Astrocyte (in vitro differentiated cells and primary cell): ENCODE data around the gene SLC35F4. TPM values are rescaled to one million over a fixed set of nuclear protein-coding genes. Genes with fewer than 3 reads are reported as not detected.

Source experiments
- DNase-seq: peaks from one replicate; pipeline ENCODE4 v3.0.0-alpha.2; 2010; ENCODE audit warnings: low read depth
- FAIRE-seq: peaks from 2 replicates; lab custom pipeline; 2011; peaks lifted over from hg19 to GRCh38; lab: Jason Lieb, UNC
- H2AFZ ChIP-seq: 2 replicates; pipeline ENCODE4 v1.6.0; 2012; ENCODE audit warnings: low read depth, low read length, inconsistent platforms
- H3K27ac ChIP-seq: 2 replicates; pipeline ENCODE4 v1.5.1; 2011; ENCODE audit warnings: low read depth, low read length, inconsistent platforms
- H3K27me3 ChIP-seq: 2 replicates; pipeline ENCODE4 v1.6.0; 2011; ENCODE audit warnings: low read length, inconsistent platforms; ENCODE audit not compliant: insufficient read depth
- H3K36me3 ChIP-seq: 2 replicates; pipeline ENCODE4 v1.5.1; 2011; ENCODE audit warnings: low read length, inconsistent platforms; ENCODE audit not compliant: insufficient read depth
- H3K4me1 ChIP-seq: 2 replicates; pipeline ENCODE4 v1.5.1; 2011; ENCODE audit warnings: low read length, inconsistent platforms; ENCODE audit not compliant: insufficient read depth
- H3K4me2 ChIP-seq: 2 replicates; pipeline ENCODE4 v1.6.0; 2012; ENCODE audit warnings: low read length, inconsistent platforms
- H3K4me3 ChIP-seq: 2 replicates; pipeline ENCODE4 v1.5.1; 2011; ENCODE audit warnings: low read depth, mild to moderate bottlenecking, low read length, inconsistent platforms; ENCODE audit not compliant: insufficient read depth
- H3K79me2 ChIP-seq: 2 replicates; pipeline ENCODE4 v1.6.0; 2012; ENCODE audit warnings: mild to moderate bottlenecking, low read length, inconsistent platforms; ENCODE audit not compliant: insufficient read depth
- H3K9ac ChIP-seq: 2 replicates; pipeline ENCODE4 v1.6.0; 2012; ENCODE audit warnings: mild to moderate bottlenecking, low read length, inconsistent platforms
- H3K9me3 ChIP-seq: 2 replicates; pipeline ENCODE4 v1.5.1; 2012; ENCODE audit warnings: low read depth, mild to moderate bottlenecking, low read length, inconsistent platforms; ENCODE audit not compliant: insufficient read depth
- H4K20me1 ChIP-seq: 2 replicates; pipeline ENCODE4 v1.6.0; 2012; ENCODE audit warnings: low read length, inconsistent platforms; ENCODE audit not compliant: insufficient read depth
- H3K27ac Mint-ChIP-seq: one replicate; pipeline ENCODE4 v1.8.0; 2021; ENCODE audit warnings: mild to moderate bottlenecking, mixed read lengths; ENCODE audit not compliant: unreplicated experiment
- H3K27me3 Mint-ChIP-seq: one replicate; pipeline ENCODE4 v1.8.0; 2021; ENCODE audit warnings: low read depth, mixed read lengths; ENCODE audit not compliant: unreplicated experiment
- H3K36me3 Mint-ChIP-seq: one replicate; pipeline ENCODE4 v1.8.0; 2021; ENCODE audit warnings: low read depth, mixed read lengths; ENCODE audit not compliant: unreplicated experiment
- H3K4me1 Mint-ChIP-seq: one replicate; pipeline ENCODE4 v1.8.0; 2021; ENCODE audit warnings: low read depth, mixed read lengths; ENCODE audit not compliant: unreplicated experiment
- H3K4me3 Mint-ChIP-seq: one replicate; pipeline ENCODE4 v1.8.0; 2021; ENCODE audit warnings: mild to moderate bottlenecking, moderate library complexity, mixed read lengths; ENCODE audit not compliant: unreplicated experiment
- H3K9me3 Mint-ChIP-seq: one replicate; pipeline ENCODE4 v1.8.0; 2021; ENCODE audit warnings: mild to moderate bottlenecking, mixed read lengths; ENCODE audit not compliant: unreplicated experiment
- EZH2 ChIP-seq: IDR thresholded peaks from 2 replicates; pipeline ENCODE4 v1.6.1; 2012; ENCODE audit warnings: mild to moderate bottlenecking, low read length, inconsistent platforms; ENCODE audit not compliant: insufficient read depth
- total RNA-seq: library from RNA; stranded (reverse); gene quantifications from 2 replicates; pipeline ENCODE4 v1.2.1, GENCODE V29; 2021
- TF ChIP-seq, protein P1 (sequence below): IDR thresholded peaks from 2 replicates; pipeline ENCODE4 v1.5.1; 2011; ENCODE audit warnings: low read depth, mild to moderate bottlenecking, inconsistent platforms, low read length, moderate library complexity; ENCODE audit not compliant: insufficient read depth

SLC35F4 gene
- total RNA-seq, 1 donor from 2014 or later: not detected

DNA sequence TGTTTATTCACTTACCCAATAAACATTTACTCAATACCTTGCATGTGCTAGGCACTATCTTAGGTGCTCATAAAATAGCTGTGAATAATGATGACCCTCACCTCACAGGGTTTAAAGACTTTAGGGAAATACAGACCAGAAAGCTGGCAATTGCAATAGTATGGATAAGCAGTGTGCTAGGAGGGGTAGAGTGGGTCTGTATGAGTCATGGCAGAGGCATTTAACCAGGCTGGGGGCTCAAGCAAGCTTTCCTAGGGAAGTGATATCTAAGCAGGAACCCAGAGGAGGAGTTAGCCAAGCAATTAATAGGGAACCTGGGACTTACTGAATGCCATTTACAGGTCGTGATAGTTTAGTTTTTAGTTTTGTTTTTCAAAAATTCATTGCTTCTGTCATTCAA lies 248.4 kb downstream of the SLC35F4 start:
- no peak for DNase-seq
- FAIRE-seq: no peak

DNA sequence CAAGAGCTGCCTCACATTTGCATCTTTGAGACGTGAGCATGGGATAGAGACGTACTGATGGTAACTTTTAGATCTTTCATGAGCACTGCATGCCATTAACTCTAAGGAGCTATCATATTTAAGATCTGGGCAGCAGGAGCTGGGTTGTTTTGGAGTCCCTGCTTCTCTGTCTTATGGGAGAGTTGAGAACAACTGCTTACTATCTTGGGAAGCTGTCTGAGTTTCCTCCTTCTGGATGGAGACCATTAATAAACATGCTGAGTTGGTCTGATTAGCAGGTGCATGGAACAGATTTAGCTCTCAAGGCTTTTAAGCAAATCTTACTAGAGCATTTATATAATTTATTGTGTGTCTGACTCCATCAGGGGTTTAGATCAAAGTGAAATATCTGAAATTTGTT lies 252.9 kb downstream of the SLC35F4 start:
- FAIRE-seq (no peak), DNase-seq (no peak)
- Mint-ChIP-seq H3K36me3 (no peaks in the 10 kb centered on the region), H3K27ac (no peak overlapping the region), H3K27me3 (peaks cover 2% of the 10 kb centered on the region), H3K4me1 (peaks cover 8% of the 10 kb centered on the region), H3K9me3 (no peaks in the 10 kb centered on the region), H3K4me3 (no peak overlapping the region)
- no peaks in the 10 kb centered on the region for H3K4me1 ChIP-seq
- H3K9me3 ChIP-seq: no peaks in the 10 kb centered on the region
- no peak overlapping the region for H3K9ac ChIP-seq
- H4K20me1 ChIP-seq: no peaks in the 10 kb centered on the region
- H3K27ac ChIP-seq: no peak overlapping the region
- H3K36me3 ChIP-seq: no peaks in the 10 kb centered on the region
- TF ChIP-seq, protein P1, sequence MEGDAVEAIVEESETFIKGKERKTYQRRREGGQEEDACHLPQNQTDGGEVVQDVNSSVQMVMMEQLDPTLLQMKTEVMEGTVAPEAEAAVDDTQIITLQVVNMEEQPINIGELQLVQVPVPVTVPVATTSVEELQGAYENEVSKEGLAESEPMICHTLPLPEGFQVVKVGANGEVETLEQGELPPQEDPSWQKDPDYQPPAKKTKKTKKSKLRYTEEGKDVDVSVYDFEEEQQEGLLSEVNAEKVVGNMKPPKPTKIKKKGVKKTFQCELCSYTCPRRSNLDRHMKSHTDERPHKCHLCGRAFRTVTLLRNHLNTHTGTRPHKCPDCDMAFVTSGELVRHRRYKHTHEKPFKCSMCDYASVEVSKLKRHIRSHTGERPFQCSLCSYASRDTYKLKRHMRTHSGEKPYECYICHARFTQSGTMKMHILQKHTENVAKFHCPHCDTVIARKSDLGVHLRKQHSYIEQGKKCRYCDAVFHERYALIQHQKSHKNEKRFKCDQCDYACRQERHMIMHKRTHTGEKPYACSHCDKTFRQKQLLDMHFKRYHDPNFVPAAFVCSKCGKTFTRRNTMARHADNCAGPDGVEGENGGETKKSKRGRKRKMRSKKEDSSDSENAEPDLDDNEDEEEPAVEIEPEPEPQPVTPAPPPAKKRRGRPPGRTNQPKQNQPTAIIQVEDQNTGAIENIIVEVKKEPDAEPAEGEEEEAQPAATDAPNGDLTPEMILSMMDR: no peak
- no peak for TF ChIP-seq EZH2
- no peak overlapping the region for H3K4me3 ChIP-seq
- no peak overlapping the region for H3K4me2 ChIP-seq
- no peak overlapping the region for H2AFZ ChIP-seq
- H3K27me3 ChIP-seq: no peaks in the 10 kb centered on the region
- no peaks in the 10 kb centered on the region for H3K79me2 ChIP-seq

More for the DNA sequence above, 248.4 kb downstream of the SLC35F4 start:
- no peaks in the 10 kb centered on the region for H3K9me3 ChIP-seq
- no peaks in the 10 kb centered on the region for H3K27me3 ChIP-seq
- H3K36me3 ChIP-seq: no peaks in the 10 kb centered on the region
- TF ChIP-seq, protein P1: no peak
- TF ChIP-seq EZH2: no peak
- H3K27me3 Mint-ChIP-seq: no peaks in the 10 kb centered on the region
- H3K4me1 Mint-ChIP-seq: peaks cover 9% of the 10 kb centered on the region
- no peaks in the 10 kb centered on the region for H3K36me3 Mint-ChIP-seq
- H3K4me3 Mint-ChIP-seq: no peak overlapping the region
- H3K27ac ChIP-seq: no peak overlapping the region
- no peak overlapping the region for H3K9ac ChIP-seq
- no peak overlapping the region for H3K27ac Mint-ChIP-seq
- H3K9me3 Mint-ChIP-seq: no peaks in the 10 kb centered on the region
- no peak overlapping the region for H3K4me3 ChIP-seq
- H3K4me2 ChIP-seq: no peak overlapping the region
- H4K20me1 ChIP-seq: no peaks in the 10 kb centered on the region
- no peak overlapping the region for H2AFZ ChIP-seq
- no peaks in the 10 kb centered on the region for H3K4me1 ChIP-seq
- H3K79me2 ChIP-seq: no peaks in the 10 kb centered on the region

DNA sequence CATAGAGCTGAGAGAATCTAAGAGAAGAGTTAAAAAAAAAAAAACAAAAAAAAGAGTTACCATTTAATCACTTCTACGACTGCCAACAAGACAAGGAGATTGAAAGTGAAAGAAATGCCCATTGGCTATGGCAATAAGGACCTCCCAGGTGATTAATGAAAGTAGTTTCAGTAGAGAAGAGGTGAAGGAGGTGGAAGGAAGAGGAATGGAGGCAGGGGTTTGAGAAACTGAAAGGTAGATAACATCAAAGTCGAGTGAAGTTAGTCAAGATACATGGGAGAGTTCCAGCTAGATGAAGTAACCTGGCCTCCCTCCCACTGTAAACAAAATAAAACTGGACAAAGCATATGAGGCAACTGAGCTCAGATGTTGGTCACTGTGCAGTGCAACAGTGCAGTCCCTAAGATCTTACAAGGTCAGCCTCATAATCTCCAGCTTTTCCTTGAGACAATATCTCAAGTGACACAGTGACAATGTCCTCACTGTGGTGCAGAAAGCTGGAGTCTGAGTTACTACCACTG lies 254.3 kb downstream of the SLC35F4 start:
- DNase-seq (no peak), FAIRE-seq (no peak)
- no peaks in the 10 kb centered on the region for H3K4me1 ChIP-seq
- H3K36me3 Mint-ChIP-seq: no peaks in the 10 kb centered on the region
- H3K79me2 ChIP-seq: no peaks in the 10 kb centered on the region
- no peak overlapping the region for H3K4me2 ChIP-seq
- H3K4me3 ChIP-seq: no peak overlapping the region
- H2AFZ ChIP-seq: no peak overlapping the region
- no peak overlapping the region for H3K27ac ChIP-seq
- H3K9me3 ChIP-seq: no peaks in the 10 kb centered on the region
- H3K9me3 Mint-ChIP-seq: no peaks in the 10 kb centered on the region
- H3K27ac Mint-ChIP-seq: no peak overlapping the region
- TF ChIP-seq, protein P1: no peak
- TF ChIP-seq EZH2: no peak
- no peak overlapping the region for H3K9ac ChIP-seq
- no peak overlapping the region for H3K4me3 Mint-ChIP-seq
- no peaks in the 10 kb centered on the region for H3K4me1 Mint-ChIP-seq
- H3K27me3 ChIP-seq: no peaks in the 10 kb centered on the region
- no peaks in the 10 kb centered on the region for H4K20me1 ChIP-seq
- peaks cover 2% of the 10 kb centered on the region for H3K27me3 Mint-ChIP-seq
- no peaks in the 10 kb centered on the region for H3K36me3 ChIP-seq
